Mucosa of descending colon (tissue), 3 donors: Measurements from ENCODE around the gene ATXN2L. TPM values are rescaled to one million over a fixed set of nuclear protein-coding genes. Genes with fewer than 3 reads are reported as not detected.

Experiments used
- ATAC-seq: fragments of 200-7000 bp; cut with Tn5 transposase; one replicate; pipeline ENCODE4 v1.9.1; 2020; ENCODE audit warnings: mild to moderate bottlenecking, moderate library complexity
- DNase-seq, 3 donors: peaks; one replicate each; pipeline ENCODE4 v3.0.0-alpha.2; 2020
- H3K36me3 ChIP-seq: fragments of 200-600 bp; one replicate; pipeline ENCODE4 v1.8.0; 2021; ENCODE audit warnings: low read depth, mild to moderate bottlenecking
- H3K4me1 ChIP-seq: fragments of 200-600 bp; one replicate; pipeline ENCODE4 v1.8.0; 2021; ENCODE audit warnings: low read depth, mild to moderate bottlenecking
- H3K4me3 ChIP-seq: fragments of 200-600 bp; one replicate; pipeline ENCODE4 v1.8.0; 2021; ENCODE audit warnings: mild to moderate bottlenecking
- H3K9me3 ChIP-seq: fragments of 200-600 bp; one replicate; pipeline ENCODE4 v1.8.0; 2021; ENCODE audit warnings: mild to moderate bottlenecking
- intact Hi-C, 2 donors: fragments of 100-400 bp; cut with DNase I in 1 of 2; cut with micrococcal nuclease in 1 of 2; formaldehyde crosslinking; loops; one replicate each; pipeline versions ENCODE4 v1.11.0 to v1.11.1; 2022; cut with DNase I, micrococcal nuclease
- total RNA-seq, 3 donors: library from RNA; stranded (reverse); fragmentation: NEBNext Ultra II Directional in 2 of 3; extraction: Animal tissue kit (Norgen Biotek cat#: 25700) in 2 of 3; gene quantifications; one replicate each; pipeline versions ENCODE4 v1.2.1 to v1.2.4, GENCODE V29; 2021 to 2023
- TF ChIP-seq, protein P1 (sequence below): fragments of 200-600 bp; IDR thresholded peaks from one replicate; pipeline ENCODE4 v1.8.0; 2022; ENCODE audit warnings: antibody characterized with exemption, mild to moderate bottlenecking
- donor health status: DM: no; HTN: no; CAD: no; lungs with moderate emphysema.
- donor health status: DM: no; HTN: no; CAD: no.
- donor health status: DM: no; HTN: yes; CAD: no.

ATXN2L gene
- total RNA-seq, 3 donors from 2014 or later: 102 to 108 (median 107) TPM

DNA sequence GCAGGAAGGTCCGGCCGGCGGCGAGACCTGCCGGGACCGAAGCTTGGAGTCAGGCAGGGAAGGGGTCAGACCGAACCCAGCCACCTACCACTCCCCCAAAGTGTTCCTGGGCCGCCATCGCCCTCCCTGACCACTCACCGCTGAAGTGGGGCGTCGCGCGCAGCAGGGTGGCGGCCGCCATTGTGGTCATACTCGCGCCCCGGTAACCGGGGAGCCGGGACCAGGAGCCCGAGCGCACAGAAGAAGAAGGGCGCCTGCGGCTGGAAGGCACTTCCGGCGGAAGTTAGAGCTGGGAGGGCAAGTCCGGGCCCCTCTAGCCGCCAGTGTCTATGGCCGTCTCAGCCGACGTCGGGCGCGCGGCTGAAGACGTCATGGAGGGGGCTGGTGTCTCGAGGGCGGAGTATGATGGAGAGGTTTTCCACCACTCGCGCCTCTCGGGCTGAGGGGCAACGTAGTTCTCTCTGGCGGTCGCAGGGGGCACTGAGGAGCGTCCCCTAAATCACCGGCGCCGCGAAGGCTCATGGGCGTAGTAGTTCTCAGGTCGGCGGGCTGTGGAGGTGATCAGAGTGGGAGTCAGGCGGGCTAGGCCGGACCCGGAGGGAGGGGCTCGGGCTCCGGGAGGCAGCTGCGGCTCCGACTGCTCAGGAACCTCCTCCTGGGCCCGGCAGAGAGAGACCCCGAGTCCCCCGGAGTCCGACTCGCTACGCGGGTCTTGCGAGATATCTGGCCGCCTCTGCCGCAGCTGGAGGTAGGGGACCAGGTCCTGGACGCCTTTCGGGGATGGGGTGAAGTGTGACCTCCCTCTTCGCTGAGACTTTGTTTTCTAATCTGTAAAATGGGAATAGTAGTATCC lies 23.5 kb downstream of the ATXN2L start, which contains the start of gene TUFM:
Gene TUFM (minus strand): TSS at position 269 of the 853 bp plus-strand sequence. CDS start 79 bp downstream, at position 190.
- intact Hi-C loops: no loop called here
- TF ChIP-seq, protein P1, sequence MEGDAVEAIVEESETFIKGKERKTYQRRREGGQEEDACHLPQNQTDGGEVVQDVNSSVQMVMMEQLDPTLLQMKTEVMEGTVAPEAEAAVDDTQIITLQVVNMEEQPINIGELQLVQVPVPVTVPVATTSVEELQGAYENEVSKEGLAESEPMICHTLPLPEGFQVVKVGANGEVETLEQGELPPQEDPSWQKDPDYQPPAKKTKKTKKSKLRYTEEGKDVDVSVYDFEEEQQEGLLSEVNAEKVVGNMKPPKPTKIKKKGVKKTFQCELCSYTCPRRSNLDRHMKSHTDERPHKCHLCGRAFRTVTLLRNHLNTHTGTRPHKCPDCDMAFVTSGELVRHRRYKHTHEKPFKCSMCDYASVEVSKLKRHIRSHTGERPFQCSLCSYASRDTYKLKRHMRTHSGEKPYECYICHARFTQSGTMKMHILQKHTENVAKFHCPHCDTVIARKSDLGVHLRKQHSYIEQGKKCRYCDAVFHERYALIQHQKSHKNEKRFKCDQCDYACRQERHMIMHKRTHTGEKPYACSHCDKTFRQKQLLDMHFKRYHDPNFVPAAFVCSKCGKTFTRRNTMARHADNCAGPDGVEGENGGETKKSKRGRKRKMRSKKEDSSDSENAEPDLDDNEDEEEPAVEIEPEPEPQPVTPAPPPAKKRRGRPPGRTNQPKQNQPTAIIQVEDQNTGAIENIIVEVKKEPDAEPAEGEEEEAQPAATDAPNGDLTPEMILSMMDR: peak; percentile 58
- DNase-seq: peak; percentile 98 to 99 (median 98)

DNA sequence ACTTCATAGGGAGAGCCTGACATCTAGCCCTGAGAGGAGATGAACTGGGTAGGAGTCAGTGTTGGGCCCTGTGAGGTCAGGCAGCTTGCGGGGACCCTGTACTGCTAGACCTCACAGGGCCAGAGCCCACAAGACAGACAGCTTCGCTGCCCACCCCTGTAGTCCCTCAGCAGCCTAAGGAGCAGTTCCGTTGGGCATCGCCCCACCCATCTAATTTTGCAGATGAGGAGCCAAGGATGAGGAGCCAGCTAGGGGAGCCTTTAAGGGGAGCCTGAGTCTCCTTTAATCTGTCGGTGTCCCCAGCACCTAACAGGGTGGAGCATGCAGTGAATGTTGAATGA lies 24.1 kb downstream of the ATXN2L start:
- DNase-seq (peak in 1 of 3 donors; percentile 18), ATAC-seq (peak; percentile 4)
- H3K4me1 ChIP-seq: peaks cover 17% of the 10 kb centered on the region
- H3K9me3 ChIP-seq: no peaks in the 10 kb centered on the region
- TF ChIP-seq, protein P1: no peak
- H3K36me3 ChIP-seq: peaks cover 11% of the 10 kb centered on the region
- intact Hi-C loops: no loop called here
- H3K4me3 ChIP-seq: peak overlapping the region; percentile 92

More for the DNA sequence above, 23.5 kb downstream of the ATXN2L start, which contains the start of gene TUFM:
- peaks cover 17% of the 10 kb centered on the region for H3K4me1 ChIP-seq
- peak; percentile 96 for ATAC-seq
- H3K9me3 ChIP-seq: no peaks in the 10 kb centered on the region
- H3K36me3 ChIP-seq: peaks cover 11% of the 10 kb centered on the region
- peak within 1 kb of the TSS; percentile 92 for H3K4me3 ChIP-seq

DNA sequence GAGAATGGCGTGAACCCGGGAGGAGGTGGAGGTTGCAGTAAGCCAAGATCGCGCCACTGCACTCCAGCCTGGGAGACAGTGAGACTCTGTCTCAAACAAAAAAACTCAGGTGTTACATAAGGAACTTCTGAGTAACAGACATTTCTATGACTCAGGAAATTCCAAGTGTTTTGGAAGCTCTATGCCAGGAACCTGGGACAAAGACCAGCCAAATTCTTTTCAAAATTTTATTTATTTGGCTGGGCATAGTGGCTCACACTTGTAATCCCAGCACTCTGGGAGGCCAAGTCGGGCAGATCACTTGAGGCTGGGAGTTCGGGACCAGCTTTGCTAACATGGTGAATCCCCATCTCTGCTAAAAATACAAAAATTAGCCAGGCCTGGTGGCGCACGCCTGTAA lies 35.6 kb downstream of the ATXN2L start:
- TF ChIP-seq, protein P1: no peak
- ATAC-seq (no peak), DNase-seq (no peak)
- H3K4me3 ChIP-seq: no peak overlapping the region
- no peaks in the 10 kb centered on the region for H3K9me3 ChIP-seq
- no peaks in the 10 kb centered on the region for H3K36me3 ChIP-seq
- intact Hi-C loops: no loop called here
- no peaks in the 10 kb centered on the region for H3K4me1 ChIP-seq

DNA sequence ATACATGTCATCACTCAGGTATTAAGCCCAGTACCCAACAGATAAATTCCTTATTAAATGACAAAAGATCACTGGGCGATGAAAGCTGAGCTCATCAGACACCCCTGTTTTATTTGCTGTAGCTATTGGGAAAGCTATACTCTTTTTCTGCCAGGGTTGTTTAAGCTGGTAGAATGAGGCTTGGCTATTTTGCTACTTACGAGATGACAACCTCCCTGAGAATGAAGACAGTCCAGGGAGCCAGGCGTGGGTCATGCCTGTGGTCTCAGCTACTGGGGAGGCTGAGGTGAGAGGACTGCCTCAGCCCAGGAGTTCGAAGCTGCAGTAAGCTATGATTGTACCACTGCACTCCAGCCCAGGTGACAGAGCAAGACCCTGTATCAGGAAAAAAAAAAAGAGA lies 36.5 kb downstream of the ATXN2L start:
- intact Hi-C loops: no loop called here
- TF ChIP-seq, protein P1: no peak
- H3K9me3 ChIP-seq: no peaks in the 10 kb centered on the region
- H3K4me3 ChIP-seq: no peak overlapping the region
- H3K4me1 ChIP-seq: no peaks in the 10 kb centered on the region
- no peaks in the 10 kb centered on the region for H3K36me3 ChIP-seq
- no peak for DNase-seq
- ATAC-seq: no peak

DNA sequence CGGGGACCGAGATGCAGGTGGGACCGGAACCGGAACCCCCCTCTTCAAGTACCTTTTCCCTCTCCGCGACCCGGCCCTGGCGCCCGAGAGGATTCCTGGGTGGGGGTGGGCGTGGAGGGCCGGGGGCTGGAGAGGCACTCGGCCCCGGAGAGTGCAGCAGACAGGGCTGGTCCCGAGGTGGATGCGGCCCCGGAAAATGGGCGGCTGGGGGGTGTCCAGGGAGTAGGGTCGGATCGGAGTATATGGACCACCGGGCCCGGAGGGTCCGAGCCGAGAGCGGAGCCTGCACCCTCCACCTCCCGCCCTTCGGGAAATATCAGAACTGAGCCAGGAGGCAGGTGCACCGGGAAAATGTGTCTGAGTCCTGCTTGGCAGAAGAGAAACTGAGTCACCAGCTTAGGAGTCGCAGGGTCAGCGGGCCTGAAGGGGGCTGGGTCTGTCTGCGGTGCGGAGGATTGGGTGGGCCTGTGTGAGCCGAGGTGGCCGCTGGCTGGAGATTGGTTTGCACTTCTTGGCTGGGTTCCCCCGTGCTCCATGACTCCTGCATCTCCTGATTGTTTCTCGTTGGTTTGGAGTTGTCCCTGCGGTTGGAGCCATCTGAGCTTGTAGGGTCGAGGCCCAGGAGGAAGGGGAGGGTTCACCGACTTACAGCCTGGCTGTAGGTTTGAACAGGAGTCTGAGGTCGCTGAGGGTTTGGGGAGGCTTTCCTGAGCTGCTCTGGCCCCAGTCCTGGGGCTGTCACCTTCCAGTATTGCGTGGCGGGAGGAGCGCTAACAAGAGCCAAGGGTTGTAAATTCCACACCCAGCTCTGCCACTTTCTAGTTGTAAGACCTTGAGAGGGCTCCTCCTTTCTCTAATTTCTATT lies 41.4 kb downstream of the ATXN2L start:
- Histone ChIP-seq H3K4me3 (peak overlapping the region; percentile 86), H3K9me3 (no peaks in the 10 kb centered on the region), H3K4me1 (peaks cover 11% of the 10 kb centered on the region), H3K36me3 (no peaks in the 10 kb centered on the region)
- ATAC-seq (peak; percentile 50), DNase-seq (peak in 2 of 3 donors; percentile 66 to 70)
- intact Hi-C loops: no loop called here
- TF ChIP-seq, protein P1: no peak
